ENCODE measurements around the gene ABCD1. TPM values are rescaled to one million over a fixed set of nuclear protein-coding genes. Genes with fewer than 3 reads are reported as not detected.

ABCD1 gene
- total RNA-seq, 1 experiment from 2014 or later = 44.4 TPM

Other genes starting within 250 kb of the ABCD1 start
- gene BGN, start 229.9 kb upstream of the ABCD1 start, total RNA-seq (2014; rRNA removed) = not detected in 2 replicates
- gene ATP2B3, start 207.2 kb upstream of the ABCD1 start, total RNA-seq (2014; rRNA removed) = not detected in 2 replicates
- 110 and 145 TPM in 2 replicates for gene CCNQ, start 125.7 kb upstream of the ABCD1 start, total RNA-seq (2014; rRNA removed)
- gene DUSP9, start 77.7 kb upstream of the ABCD1 start, total RNA-seq (2014; rRNA removed) = 10.7 and 13.0 TPM in 2 replicates
- 1.0 and 3.3 TPM in 2 replicates for gene PNCK, start 51.0 kb upstream of the ABCD1 start, total RNA-seq (2014; rRNA removed)
- gene SLC6A8, start 36.9 kb upstream of the ABCD1 start, total RNA-seq (2014; rRNA removed) = 45.3 and 52.5 TPM in 2 replicates
- 289 and 301 TPM in 2 replicates for gene BCAP31, start 469 bp upstream of the ABCD1 start, total RNA-seq (2014; rRNA removed)
- gene PLXNB3, start 39.4 kb downstream of the ABCD1 start, total RNA-seq (2014; rRNA removed) = 27.3 and 43.5 TPM in 2 replicates
- gene SRPK3, start 56.2 kb downstream of the ABCD1 start, total RNA-seq (2014; rRNA removed) = 0.40 and 1.5 TPM in 2 replicates
- gene IDH3G, start 69.5 kb downstream of the ABCD1 start, total RNA-seq (2014; rRNA removed) = 88.6 and 104 TPM in 2 replicates
- gene SSR4, start 69.8 kb downstream of the ABCD1 start, total RNA-seq (2014; rRNA removed) = 232 and 298 TPM in 2 replicates
- gene PDZD4, start 105.7 kb downstream of the ABCD1 start, total RNA-seq (2014; rRNA removed) = 0.26 and 0.63 TPM in 2 replicates
- gene L1CAM, start 161.3 kb downstream of the ABCD1 start, total RNA-seq (2014; rRNA removed) = 5.2 and 11.2 TPM in 2 replicates
- gene AVPR2, start 179.8 kb downstream of the ABCD1 start, total RNA-seq (2014; rRNA removed) = not detected in 2 replicates
- gene ARHGAP4, start 201.4 kb downstream of the ABCD1 start, total RNA-seq (2014; rRNA removed) = 4.0 and 4.6 TPM in 2 replicates
- 169 and 172 TPM in 2 replicates for gene NAA10, start 210.2 kb downstream of the ABCD1 start, total RNA-seq (2014; rRNA removed)
- 3.7 TPM in 1 of 2 replicates, not detected in the other for gene RENBP, start 219.8 kb downstream of the ABCD1 start, total RNA-seq (2014; rRNA removed)
- 66.9 and 94.0 TPM in 2 replicates for gene HCFC1, start 247.0 kb downstream of the ABCD1 start, total RNA-seq (2014; rRNA removed)
- 10.6 and 12.4 TPM in 2 replicates for gene TMEM187, start 247.9 kb downstream of the ABCD1 start, total RNA-seq (2014; rRNA removed)